ENCODE measurements around the gene ABHD14A. TPM values are rescaled to one million over a fixed set of nuclear protein-coding genes. Genes with fewer than 3 reads are reported as not detected.

ABHD14A gene
- total and polyA plus RNA-seq, 8 donors = 7.0 to 20.8 (median 15.4) TPM; not detected in 2

- H3K4me3 ChIP-seq = peak overlapping the region; percentile 42 to 51 (median 48)
- peaks cover 0 to 20% (median 0%) of the 10 kb centered on the region in 3 donors for H3K27me3 ChIP-seq
- peaks cover 0 to 39% (median 34%) of the 10 kb centered on the region in 4 donors for H3K36me3 ChIP-seq
Measured at GRCh38 chr3:51955893-51956770, 18.7 kb upstream of the ABHD14A start.

GRCh38 chr3:51957520-51958205 lies 17.2 kb upstream of the ABHD14A start:
- no peak overlapping the region for H3K27ac ChIP-seq
- intact Hi-C loops (cut with DNase I; ENCODE audit: low total_unique reads) = no loop called here

More at GRCh38 chr3:51955893-51956770, 18.7 kb upstream of the ABHD14A start:
- no peak for TF ChIP-seq EP300 (IDR thresholded peaks at IDR 0.05)
- TF ChIP-seq POLR2A (IDR thresholded peaks at IDR 0.05) = no peak
- peak in 1 of 3 donors; percentile 22 for TF ChIP-seq POLR2AphosphoS5 (IDR thresholded peaks at IDR 0.05)
- TF ChIP-seq CTCF (IDR thresholded peaks at IDR 0.05) = peak in 5 of 7 experiments; percentile 12 to 41 (median 35)
- Histone ChIP-seq H3K9me3 (no peaks in the 10 kb centered on the region), H3K27ac (peak overlapping the region; percentile 76 to 85 (median 78)), H3K4me1 (peaks cover 16 to 22% (median 17%) of the 10 kb centered on the region in 4 donors)
- WGBS, 5 donors = 3 to 7% (median 4%) methylated on average over 38 to 91 of the region's 97 CpGs
- intact Hi-C loops (cut with DNase I; ENCODE audit: low total_unique reads) = no loop called here
- peak; percentile 77 to 87 for DNase-seq

GRCh38 chr3:51958603-51959521 lies 16.0 kb upstream of the ABHD14A start:
- intact Hi-C loops (cut with DNase I; ENCODE audit: low total_unique reads) = no loop called here
- Histone ChIP-seq H3K4me3 (no peak overlapping the region), H3K9me3 (no peaks in the 10 kb centered on the region), H3K27ac (no peak overlapping the region), H3K27me3 (peaks cover 0 to 20% (median 0%) of the 10 kb centered on the region in 3 donors), H3K4me1 (peaks cover 16 to 45% (median 28%) of the 10 kb centered on the region in 4 donors), H3K36me3 (peaks cover 0 to 41% (median 35%) of the 10 kb centered on the region in 4 donors)
- DNase-seq = no peak
- 91 to 95% (median 93%) methylated on average over 18 to 20 of the region's 20 CpGs for WGBS, 5 donors
- TF ChIP-seq POLR2AphosphoS5 (IDR thresholded peaks at IDR 0.05) (no peak), POLR2A (IDR thresholded peaks at IDR 0.05) (no peak), EP300 (IDR thresholded peaks at IDR 0.05) (no peak), CTCF (IDR thresholded peaks at IDR 0.05) (no peak)

More at GRCh38 chr3:51957520-51958205, 17.2 kb upstream of the ABHD14A start:
- DNase-seq = no peak
- Histone ChIP-seq H3K27me3 (peaks cover 0 to 20% (median 0%) of the 10 kb centered on the region in 3 donors), H3K4me3 (no peak overlapping the region), H3K36me3 (peaks cover 0 to 41% (median 35%) of the 10 kb centered on the region in 4 donors), H3K9me3 (no peaks in the 10 kb centered on the region), H3K4me1 (peaks cover 16 to 33% (median 22%) of the 10 kb centered on the region in 4 donors)
- 91 to 99% (median 96%) methylated on average over 12 to 15 of the region's 15 CpGs for WGBS, 5 donors
- TF ChIP-seq CTCF (IDR thresholded peaks at IDR 0.05) (no peak), POLR2AphosphoS5 (IDR thresholded peaks at IDR 0.05) (no peak), POLR2A (IDR thresholded peaks at IDR 0.05) (no peak), EP300 (IDR thresholded peaks at IDR 0.05) (no peak)

All from stomach (tissue), 9 donors.